Measurements from ENCODE around the gene C2CD2L. TPM values are rescaled to one million over a fixed set of nuclear protein-coding genes. Genes with fewer than 3 reads are reported as not detected.

The C2CD2L gene
- total and polyA plus RNA-seq, 2 of the 4 experiments (the other 2 are of a cell fraction), result 2.2 to 8.7 TPM

GRCh38 chr11:119147604-119148333 is 40.6 kb downstream of the C2CD2L start:
- Histone ChIP-seq H3K56ac (ENCODE audit: extremely low read depth, insufficient read depth, low read length) (no peak overlapping the region), H3K18ac (ENCODE audit: low read depth, low read length) (no peak overlapping the region), H2AFZ (replicated peaks; ENCODE audit: low read length, poor library complexity) (peak overlapping the region; percentile 56), H3K14ac (replicated peaks; ENCODE audit: low read depth, low read length) (no peak overlapping the region), H3K4me2 (ENCODE audit: low read depth, low read length) (no peak overlapping the region), H3K27me3 (ENCODE audit: control insufficient read depth, insufficient read depth, low read length) (peaks cover 40% of the 10 kb centered on the region), H3K4ac (ENCODE audit: low read depth, low read length) (no peak overlapping the region), H3K79me1 (ENCODE audit: low read depth in 1 of 2, low read length in 2 of 2) (no peaks in the 10 kb centered on the region), H4K20me1 (ENCODE audit: insufficient read depth, low read length) (no peaks in the 10 kb centered on the region), H2AK9ac (replicated peaks; ENCODE audit: low read depth, low read length, poor library complexity) (no peak overlapping the region), H4K5ac (ENCODE audit: low read depth, low read length) (no peak overlapping the region), H3K23ac (ENCODE audit: low read depth, low read length) (peak overlapping the region; percentile 72), H4K8ac (ENCODE audit: low read depth in 2 of 2, low read length in 2 of 2) (no peak overlapping the region), H2AK5ac (ENCODE audit: low read depth, low read length) (no peak overlapping the region), H3K4me1 (ENCODE audit: control insufficient read depth, insufficient read depth, low read length) (0 out of 2 replicates have a peak, but pooled peaks cover 2% of the 10 kb centered on the region), H3K4me3 (ENCODE audit: insufficient read depth, low read depth, low read length) (no peak overlapping the region), H4K91ac (ENCODE audit: insufficient read depth, low read depth, low read length) (no peak overlapping the region), H2BK120ac (ENCODE audit: low read depth, low read length) (no peak overlapping the region), H3K9ac (ENCODE audit: low read depth, low read length) (no peak overlapping the region), H2BK15ac (ENCODE audit: low read depth, low read length) (no peak overlapping the region), H3K9me1 (ENCODE audit: insufficient read depth, low read length) (no peaks in the 10 kb centered on the region; the same call in 1 of the 2 replicates), H2BK5ac (ENCODE audit: low read depth, low read length, poor library complexity, severe bottlenecking) (no peak overlapping the region), H3K36me3 (ENCODE audit: control insufficient read depth, insufficient read depth, low read length) (no peaks in the 10 kb centered on the region), H3K27ac (ENCODE audit: insufficient read depth, low read length) (no peak overlapping the region), H3K9me3 (ENCODE audit: control insufficient read depth, insufficient read depth, low read length) (no peaks in the 10 kb centered on the region), H2BK20ac (ENCODE audit: low read depth, low read length) (no peak overlapping the region)
- dilution Hi-C loops (cut with HindIII; ENCODE audit: low sequenced_read_pairs, unreplicated experiment) (no loop called here), in situ Hi-C loops (cut with MboI; ENCODE audit: low sequenced_read_pairs) (no loop called here), intact Hi-C loops (cut with micrococcal nuclease) (loop anchor here (5.0 kb wide), 2 partner anchors 175 to 190 kb away; no protein-coding TSS in a partner anchor)
- WGBS, 2 experiments (ENCODE audit: extremely low coverage in 2 of 2, insufficient read length in 1 of 2), result no CpG with 5 or more reads among the region's 6 CpGs
- DNase-seq, result no peak
- ATAC-seq (ENCODE audit: low read depth), result no peak
- no TSS peak for BruUV-seq (replicated peaks)
- ChIA-PET CTCF (interaction anchor here (0.8 kb wide), 1 partner anchor 174 kb away, joined by 3 read pairs; no protein-coding TSS in a partner anchor), POLR2A (ENCODE audit: unreplicated experiment) (no interaction called here)
- TF ChIP-seq FOS (IDR thresholded peaks at IDR 0.05; ENCODE audit: low read depth, low read length), result no peak
- no peak for TF ChIP-seq BHLHE40 (IDR thresholded peaks at IDR 0.05; ENCODE audit: low read depth, low read length)
- TF ChIP-seq RCOR1 (IDR thresholded peaks at IDR 0.05; ENCODE audit: insufficient replicate concordance, low read length), result no peak
- TF ChIP-seq RFX5 (IDR thresholded peaks at IDR 0.05; ENCODE audit: low read depth, low read length), result no peak
- no peak for TF ChIP-seq MAFK (IDR thresholded peaks at IDR 0.05; ENCODE audit: low read depth, low read length)
- no peak for TF ChIP-seq MAZ (IDR thresholded peaks at IDR 0.05; ENCODE audit: borderline replicate concordance, low read depth, low read length)
- no peak for TF ChIP-seq MXI1 (IDR thresholded peaks at IDR 0.05; ENCODE audit: borderline replicate concordance, low read depth, low read length)
- TF ChIP-seq USF2 (IDR thresholded peaks at IDR 0.05; ENCODE audit: low read depth, low read length), result no peak
- TF ChIP-seq CEBPB (IDR thresholded peaks at IDR 0.05; ENCODE audit: low read depth, low read length), result no peak
- no peak for TF ChIP-seq ELK1 (IDR thresholded peaks at IDR 0.05; ENCODE audit: borderline replicate concordance, low read depth, low read length)
- TF ChIP-seq CHD1 (IDR thresholded peaks at IDR 0.05; ENCODE audit: low read depth, low read length), result no peak
- TF ChIP-seq NFE2L2 (IDR thresholded peaks at IDR 0.05; ENCODE audit: low read depth, low read length), result no peak
- TF ChIP-seq CTCF (conservative IDR thresholded peaks at IDR 0.05; ENCODE audit: low read depth, low read length), result no peak
- TF ChIP-seq RAD21 (IDR thresholded peaks at IDR 0.05; ENCODE audit: low read length), result no peak
- no peak for TF ChIP-seq SMC3 (IDR thresholded peaks at IDR 0.05; ENCODE audit: low read depth, low read length)
